ENCODE measurements around the gene DLG1.
"Not testable (repeated sequence)": the region's sequence is repeated elsewhere in the genome, so short reads cannot be mapped to it uniquely, and the experiment has no call there.

The DLG1 gene

DNA sequence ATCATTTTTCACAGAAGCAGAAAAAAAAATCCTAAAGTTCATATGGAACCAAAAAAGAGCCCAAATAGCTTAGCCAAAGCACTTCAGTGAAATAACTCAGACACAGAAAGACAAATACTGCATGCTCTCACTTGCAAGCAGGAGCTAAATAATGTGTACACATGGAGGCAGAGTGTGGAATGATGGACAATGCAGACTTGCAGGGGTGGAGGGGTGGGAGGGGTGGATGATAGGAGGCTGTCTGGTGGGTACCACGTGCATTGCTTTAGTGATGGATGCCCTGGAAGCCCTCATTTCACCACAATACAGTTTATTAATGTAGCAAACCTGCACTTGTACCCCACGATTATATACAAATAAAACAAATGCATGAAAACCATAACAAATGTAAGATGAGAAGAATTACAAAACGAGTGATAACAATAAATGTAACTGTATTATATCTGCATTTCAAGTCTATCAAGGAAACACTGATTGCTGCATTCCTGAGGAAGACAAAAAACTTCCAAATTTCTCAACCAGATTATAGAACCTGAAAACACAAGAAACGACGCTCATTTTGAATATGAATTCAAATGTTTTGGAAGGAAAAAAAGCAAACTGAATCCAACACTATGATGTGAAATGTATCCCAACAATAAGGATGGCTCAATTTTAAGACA lies 96.5 kb downstream of the DLG1 start:
- TF ChIP-seq, protein P1, sequence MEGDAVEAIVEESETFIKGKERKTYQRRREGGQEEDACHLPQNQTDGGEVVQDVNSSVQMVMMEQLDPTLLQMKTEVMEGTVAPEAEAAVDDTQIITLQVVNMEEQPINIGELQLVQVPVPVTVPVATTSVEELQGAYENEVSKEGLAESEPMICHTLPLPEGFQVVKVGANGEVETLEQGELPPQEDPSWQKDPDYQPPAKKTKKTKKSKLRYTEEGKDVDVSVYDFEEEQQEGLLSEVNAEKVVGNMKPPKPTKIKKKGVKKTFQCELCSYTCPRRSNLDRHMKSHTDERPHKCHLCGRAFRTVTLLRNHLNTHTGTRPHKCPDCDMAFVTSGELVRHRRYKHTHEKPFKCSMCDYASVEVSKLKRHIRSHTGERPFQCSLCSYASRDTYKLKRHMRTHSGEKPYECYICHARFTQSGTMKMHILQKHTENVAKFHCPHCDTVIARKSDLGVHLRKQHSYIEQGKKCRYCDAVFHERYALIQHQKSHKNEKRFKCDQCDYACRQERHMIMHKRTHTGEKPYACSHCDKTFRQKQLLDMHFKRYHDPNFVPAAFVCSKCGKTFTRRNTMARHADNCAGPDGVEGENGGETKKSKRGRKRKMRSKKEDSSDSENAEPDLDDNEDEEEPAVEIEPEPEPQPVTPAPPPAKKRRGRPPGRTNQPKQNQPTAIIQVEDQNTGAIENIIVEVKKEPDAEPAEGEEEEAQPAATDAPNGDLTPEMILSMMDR (conservative IDR thresholded peaks at IDR 0.05): no peak
- H3K27ac ChIP-seq: no peak overlapping the region

DNA sequence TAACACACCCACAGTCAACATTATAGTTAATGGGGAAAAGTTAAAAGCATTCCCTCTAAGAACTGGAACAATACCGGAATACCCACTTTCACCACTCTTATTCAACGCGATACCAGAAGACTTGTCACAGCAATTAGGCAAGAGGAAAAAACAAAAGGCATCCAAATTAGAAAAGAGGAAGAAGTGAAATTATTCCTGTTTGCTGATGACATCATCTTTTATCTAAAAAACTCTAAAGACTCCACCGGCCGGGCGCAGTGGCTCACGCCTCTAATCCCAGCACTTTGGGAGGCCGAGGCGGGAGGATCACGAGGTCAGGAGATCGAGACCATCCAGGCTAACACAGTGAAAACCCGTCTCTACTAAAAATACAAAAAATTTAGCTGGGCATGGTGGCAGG lies 97.6 kb downstream of the DLG1 start:
- not testable (repeated sequence) for H3K27ac ChIP-seq

DNA sequence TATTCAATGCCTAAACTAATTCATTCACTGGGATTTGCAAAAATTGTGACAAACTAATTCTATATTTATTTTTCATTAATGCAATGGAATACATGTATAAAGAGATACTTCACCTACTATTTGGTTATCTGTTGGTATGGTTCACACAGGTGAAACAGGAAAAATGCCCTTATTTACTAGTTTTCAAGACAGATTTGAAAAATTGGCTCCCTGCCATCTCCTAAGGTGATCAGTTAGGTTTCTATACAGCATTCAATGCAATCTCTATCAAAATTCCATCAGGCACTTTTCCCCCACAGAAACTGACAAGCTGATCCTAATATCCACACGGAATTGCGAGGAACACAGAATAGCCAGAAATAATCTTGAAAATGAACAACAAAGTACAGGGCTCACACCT lies 101.1 kb downstream of the DLG1 start:
- TF ChIP-seq, protein P1 (conservative IDR thresholded peaks at IDR 0.05): no peak
- H3K27ac ChIP-seq: no peak overlapping the region

DNA sequence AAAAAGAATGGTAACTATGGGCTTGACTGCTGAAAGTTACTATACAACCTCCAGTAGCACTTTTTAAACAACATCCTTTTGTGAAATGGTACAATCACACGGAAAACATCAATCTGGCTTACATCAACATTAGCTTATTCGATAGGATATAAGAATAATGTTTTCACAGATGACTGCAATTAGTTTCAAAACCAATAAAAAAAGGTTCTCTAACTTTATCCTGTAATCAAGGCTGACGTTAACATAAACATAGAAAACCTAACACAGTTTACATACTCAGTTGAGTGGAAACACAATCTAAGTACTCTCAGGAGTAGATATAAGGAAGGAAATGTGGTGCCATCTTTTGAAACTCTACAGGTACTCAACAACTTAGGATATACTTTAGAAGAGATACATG lies 102.2 kb downstream of the DLG1 start:
- no peak overlapping the region for H3K27ac ChIP-seq
- TF ChIP-seq, protein P1 (conservative IDR thresholded peaks at IDR 0.05): no peak

DNA sequence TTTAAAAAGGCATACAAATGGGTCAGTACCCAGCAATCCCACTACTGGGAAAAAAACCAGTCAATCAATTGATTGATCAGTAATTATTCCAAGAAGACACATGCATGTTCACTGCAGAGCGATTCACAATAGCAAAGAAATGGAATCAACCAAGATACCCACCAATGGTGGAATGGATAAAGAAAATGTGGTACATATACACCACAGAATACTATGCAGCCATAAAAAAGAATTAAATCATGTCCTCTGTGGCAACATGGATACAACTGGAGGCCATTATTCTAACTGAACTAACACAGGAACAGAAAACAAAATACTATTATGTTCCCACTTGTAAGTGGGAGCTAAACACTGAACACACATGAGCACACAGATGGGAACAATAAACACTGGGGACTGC lies 103.1 kb downstream of the DLG1 start:
- H3K27ac ChIP-seq: no peak overlapping the region
- TF ChIP-seq, protein P1 (conservative IDR thresholded peaks at IDR 0.05): no peak

GRCh38 chr3:197193759-197194158 lies 104.7 kb downstream of the DLG1 start:
- not testable (repeated sequence) for H3K27ac ChIP-seq

DNA sequence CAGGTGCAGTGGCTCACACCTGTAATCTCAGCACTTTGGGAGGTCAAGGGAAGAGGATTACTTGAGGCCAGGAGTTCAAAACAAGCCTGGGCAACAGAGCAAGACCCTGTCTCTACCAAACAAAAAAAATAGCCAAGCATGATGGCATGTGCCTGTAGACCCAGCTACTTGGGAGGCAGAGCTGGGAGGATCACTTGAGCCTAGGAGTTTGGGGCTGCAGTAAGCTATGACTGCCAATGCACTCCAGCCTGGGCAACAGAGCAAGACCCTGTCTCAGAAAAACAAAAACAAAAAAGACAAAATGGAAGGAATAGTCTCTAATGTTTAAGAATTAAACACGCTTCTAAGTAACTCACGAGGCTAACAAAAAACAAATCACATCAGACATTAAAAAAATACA lies 106.5 kb downstream of the DLG1 start:
- TF ChIP-seq, protein P1 (conservative IDR thresholded peaks at IDR 0.05): no peak
- no peak overlapping the region for H3K27ac ChIP-seq

- peak overlapping the region; percentile 31 for H3K27ac ChIP-seq
- TF ChIP-seq, protein P1 (conservative IDR thresholded peaks at IDR 0.05): no peak
These were observed 108.8 kb downstream of the DLG1 start for GRCh38 chr3:197189623-197190022.

DNA sequence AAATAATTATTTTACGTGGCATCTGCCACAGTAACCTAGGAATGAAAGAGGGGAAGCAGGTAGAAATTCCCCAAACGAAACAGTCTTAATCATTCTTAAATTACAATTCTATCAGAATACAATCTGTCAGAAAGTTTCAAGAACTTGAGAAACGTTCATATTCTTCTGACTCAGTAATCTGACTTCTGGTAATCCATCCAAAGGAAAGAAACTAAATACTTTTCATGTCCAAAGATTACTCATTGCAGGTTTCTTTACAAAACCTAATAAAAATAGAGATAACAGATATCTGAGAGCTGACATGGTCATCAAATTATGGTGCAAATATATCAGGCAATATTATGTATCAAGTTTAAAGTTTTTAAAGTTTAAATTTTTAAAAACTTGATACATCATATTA lies 109.4 kb downstream of the DLG1 start:
- H3K27ac ChIP-seq: peak overlapping the region; percentile 31
- TF ChIP-seq, protein P1 (conservative IDR thresholded peaks at IDR 0.05): no peak

Measured in VCaP (cell line).